Activated CD4-positive, alpha-beta T cell treated with anti-CD3 and anti-CD28 coated beads, Interleukin-2, Interleukin-6, amounts not matched to agents 100 ng/mL and 50 ng/mL, durations not matched to agents 16 hours and 8 hours (primary cell): ENCODE results near the gene CAAP1.
"Not testable (repeated sequence)": the region's sequence is repeated elsewhere in the genome, so short reads cannot be mapped to it uniquely, and the experiment has no call there.

ENCODE experiments used
- DNase-seq: peaks from one replicate; pipeline ENCODE4 v3.0.0-alpha.2; 2020

Gene CAAP1

GRCh38 chr9:26828391-26828955, 64.1 kb downstream of the CAAP1 start:
- DNase-seq, result not testable (repeated sequence)

GRCh38 chr9:26814799-26815198, 77.8 kb downstream of the CAAP1 start:
- DNase-seq, result no peak

- no peak for DNase-seq
Observed at GRCh38 chr9:26813247-26813646, 79.4 kb downstream of the CAAP1 start.

GRCh38 chr9:26812217-26812616, 80.4 kb downstream of the CAAP1 start:
- no peak for DNase-seq

GRCh38 chr9:26811106-26811505, 81.5 kb downstream of the CAAP1 start:
- DNase-seq, result no peak

GRCh38 chr9:26809795-26810194, 82.8 kb downstream of the CAAP1 start:
- DNase-seq, result no peak

GRCh38 chr9:26807161-26807560, 85.4 kb downstream of the CAAP1 start:
- no peak for DNase-seq

- no peak for DNase-seq
Observed at GRCh38 chr9:26802921-26803320, 89.7 kb downstream of the CAAP1 start.

- no peak for DNase-seq
Observed at GRCh38 chr9:26801772-26802171, 90.8 kb downstream of the CAAP1 start.

- DNase-seq, result no peak
Observed at GRCh38 chr9:26800322-26800721, 92.3 kb downstream of the CAAP1 start.

- DNase-seq, result no peak
Observed at GRCh38 chr9:26791274-26791673, 101.3 kb downstream of the CAAP1 start.
